ENCODE results near the gene GPI.
A peak's percentile ranks its signal among the peaks of the same experiment; 100 is the strongest.

GPI gene

GRCh38 chr19:34341935-34342680 is 22.9 kb upstream of the GPI start:
- DNase-seq (ENCODE audit: low read depth) = no peak

GRCh38 chr19:34343751-34344150 is 21.2 kb upstream of the GPI start:
- DNase-seq (ENCODE audit: low read depth) = no peak

- peak; percentile 45 for DNase-seq (ENCODE audit: low read depth)
Measured at GRCh38 chr19:34345947-34346351, 19.0 kb upstream of the GPI start.

- no peak for DNase-seq (ENCODE audit: low read depth)
Measured at GRCh38 chr19:34347561-34348165, 17.3 kb upstream of the GPI start.

- no peak for DNase-seq (ENCODE audit: low read depth)
Measured at GRCh38 chr19:34348899-34349487, 16.0 kb upstream of the GPI start.

GRCh38 chr19:34350161-34350561 is 14.8 kb upstream of the GPI start:
- DNase-seq (ENCODE audit: low read depth) = peak; percentile 45

- no peak for DNase-seq (ENCODE audit: low read depth)
Measured at GRCh38 chr19:34351382-34351826, 13.6 kb upstream of the GPI start.

GRCh38 chr19:34353546-34353945 is 11.4 kb upstream of the GPI start:
- DNase-seq (ENCODE audit: low read depth) = no peak

GRCh38 chr19:34355201-34355600 is 9.8 kb upstream of the GPI start:
- no peak for DNase-seq (ENCODE audit: low read depth)

GRCh38 chr19:34356875-34357274 is 8.1 kb upstream of the GPI start:
- no peak for DNase-seq (ENCODE audit: low read depth)

- DNase-seq (ENCODE audit: low read depth) = no peak
Measured at GRCh38 chr19:34357431-34357830, 7.6 kb upstream of the GPI start.

- DNase-seq (ENCODE audit: low read depth) = peak; percentile 89
Measured at GRCh38 chr19:34359140-34359953, 5.6 kb upstream of the GPI start.

GRCh38 chr19:34359954-34360315 is 5.1 kb upstream of the GPI start:
- no peak for DNase-seq (ENCODE audit: low read depth)

GRCh38 chr19:34360354-34360909 is 4.6 kb upstream of the GPI start:
- DNase-seq (ENCODE audit: low read depth) = no peak

- no peak for DNase-seq (ENCODE audit: low read depth)
Measured at GRCh38 chr19:34362679-34363069, 2.3 kb upstream of the GPI start.

GRCh38 chr19:34363094-34363493 is 1.9 kb upstream of the GPI start:
- DNase-seq (ENCODE audit: low read depth) = no peak

GRCh38 chr19:34363930-34364329 is 1.1 kb upstream of the GPI start:
- no peak for DNase-seq (ENCODE audit: low read depth)

- DNase-seq (ENCODE audit: low read depth) = no peak
Measured at GRCh38 chr19:34364462-34364829, 550 bp upstream of the GPI start.

- DNase-seq (ENCODE audit: low read depth) = no peak
Measured at GRCh38 chr19:34365463-34366401, 736 bp downstream of the GPI start.

GRCh38 chr19:34366738-34367623 is 2.0 kb downstream of the GPI start:
- no peak for DNase-seq (ENCODE audit: low read depth)

Data from stimulated activated CD8-positive, alpha-beta memory T cell treated with anti-CD3 and anti-CD28 coated beads, Interleukin-12 subunit alpha, Interleukin-12 subunit beta, amount 100 ng/mL, for 1 hour (primary cell).